ENCODE results near the gene MTG2. TPM values are rescaled to one million over a fixed set of nuclear protein-coding genes. Genes with fewer than 3 reads are reported as not detected.
A peak's percentile ranks its signal among the peaks of the same experiment; 100 is the strongest.

The MTG2 gene
- total RNA-seq, 3 donors from 2014 or later = 38.3 to 57.6 (median 49.8) TPM

- no peak overlapping the region for H3K4me3 Mint-ChIP-seq
- H3K36me3 Mint-ChIP-seq (ENCODE audit: insufficient read depth) = peaks cover 10% of the 10 kb centered on the region
- no peaks in the 10 kb centered on the region for H3K9me3 Mint-ChIP-seq
- ATAC-seq = no peak
- H3K27me3 Mint-ChIP-seq (ENCODE audit: low read depth) = no peaks in the 10 kb centered on the region
- DNase-seq = no peak
- peaks cover 3% of the 10 kb centered on the region for H3K4me1 Mint-ChIP-seq (ENCODE audit: low read depth)
Observed at GRCh38 chr20:62176866-62177265, 6.0 kb upstream of the MTG2 start.

- ATAC-seq (no peak), DNase-seq (no peak)
- Mint-ChIP-seq H3K9me3 (no peaks in the 10 kb centered on the region), H3K4me3 (no peak overlapping the region), H3K27me3 (ENCODE audit: low read depth) (no peaks in the 10 kb centered on the region), H3K4me1 (ENCODE audit: low read depth) (peaks cover 6% of the 10 kb centered on the region), H3K36me3 (ENCODE audit: insufficient read depth) (peaks cover 10% of the 10 kb centered on the region)
Observed at GRCh38 chr20:62177307-62177706, 5.5 kb upstream of the MTG2 start.

DNA sequence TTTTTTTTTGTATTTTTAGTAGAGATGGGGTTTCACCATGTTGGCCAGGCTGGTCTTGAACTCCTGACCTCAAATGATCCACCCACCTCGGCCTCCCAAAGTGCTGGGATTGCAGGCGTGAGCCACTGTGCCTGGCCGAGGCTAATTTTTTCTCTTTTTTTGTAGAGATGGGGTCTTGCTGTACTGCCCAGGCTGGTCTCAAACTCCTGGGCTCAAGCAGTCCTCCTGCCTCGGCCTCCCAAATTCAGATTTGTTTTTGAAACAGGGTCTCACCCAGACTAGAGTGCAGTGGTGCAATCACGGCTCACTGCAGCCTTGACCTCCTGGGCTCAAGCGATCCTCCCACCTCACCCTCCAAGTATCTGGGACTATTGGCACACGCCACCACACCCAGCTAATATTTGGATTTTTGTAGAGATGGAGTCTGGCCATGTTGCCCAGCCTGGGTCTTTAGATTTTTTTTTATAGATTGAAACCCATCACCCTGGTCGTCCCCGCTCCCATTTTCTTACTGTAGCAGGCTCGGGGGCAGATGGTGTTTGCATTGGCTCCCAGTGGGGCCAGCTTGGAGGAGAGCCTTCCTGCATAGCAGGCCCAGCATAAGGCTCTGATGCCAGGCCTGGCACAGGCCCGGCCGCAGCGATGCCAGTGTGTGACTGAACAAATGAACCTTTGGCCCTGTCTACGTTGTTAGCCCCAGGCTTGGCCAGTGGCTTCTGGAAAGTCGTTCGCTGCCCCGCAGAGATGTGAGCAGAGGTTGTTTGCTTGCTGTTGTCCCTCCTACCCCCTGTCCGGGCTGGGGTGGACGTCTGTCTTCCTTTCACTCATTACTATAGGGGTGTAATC, 4.3 kb upstream of the MTG2 start:
- no peaks in the 10 kb centered on the region for H3K9me3 Mint-ChIP-seq
- no peaks in the 10 kb centered on the region for H3K27me3 Mint-ChIP-seq (ENCODE audit: low read depth)
- DNase-seq (no peak), ATAC-seq (no peak)
- H3K4me3 Mint-ChIP-seq = no peak overlapping the region
- peaks cover 10% of the 10 kb centered on the region for H3K36me3 Mint-ChIP-seq (ENCODE audit: insufficient read depth)
- H3K4me1 Mint-ChIP-seq (ENCODE audit: low read depth) = peaks cover 9% of the 10 kb centered on the region

DNA sequence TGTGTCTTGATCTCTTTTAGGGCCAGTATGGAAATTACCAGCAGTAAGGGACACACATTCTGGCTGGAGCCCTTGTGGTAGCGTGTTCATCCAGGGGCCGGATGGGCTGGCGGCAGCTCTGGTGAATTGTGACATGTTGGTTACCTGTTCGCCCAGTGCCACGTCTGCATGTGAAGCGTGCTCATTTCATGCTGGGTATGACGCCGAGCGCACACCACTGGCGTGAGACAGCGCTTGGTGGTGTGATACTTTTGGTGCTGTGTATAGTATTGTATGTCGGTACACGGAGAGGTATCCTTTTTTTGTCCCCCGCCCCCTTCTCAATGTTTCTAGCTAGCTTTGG, 3.7 kb upstream of the MTG2 start:
- ATAC-seq = no peak
- Mint-ChIP-seq H3K36me3 (ENCODE audit: insufficient read depth) (peaks cover 7% of the 10 kb centered on the region), H3K4me3 (no peak overlapping the region), H3K9me3 (no peaks in the 10 kb centered on the region), H3K4me1 (ENCODE audit: low read depth) (peaks cover 13% of the 10 kb centered on the region), H3K27me3 (ENCODE audit: low read depth) (no peaks in the 10 kb centered on the region)
- DNase-seq = no peak

DNA sequence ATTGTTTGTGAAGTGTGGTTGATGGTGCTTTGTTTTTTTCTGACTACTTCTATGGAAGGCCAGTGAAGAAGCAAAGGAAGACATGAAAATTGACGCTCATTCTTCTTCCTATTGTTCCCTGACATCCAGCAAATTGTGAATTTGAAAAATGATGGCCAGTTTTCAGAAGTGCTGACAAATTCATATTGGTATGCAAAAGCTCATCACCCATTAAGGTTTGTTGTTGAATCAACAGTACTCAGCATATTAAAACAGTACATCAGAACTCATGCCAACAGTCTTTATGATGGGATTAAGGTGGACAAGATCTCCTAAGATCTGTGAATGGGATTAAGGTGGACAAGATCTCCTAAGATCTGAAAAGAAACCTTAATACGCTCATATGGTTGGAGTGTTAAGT, 1.0 kb upstream of the MTG2 start:
- Mint-ChIP-seq H3K27me3 (ENCODE audit: low read depth) (no peaks in the 10 kb centered on the region), H3K36me3 (ENCODE audit: insufficient read depth) (peaks cover 2% of the 10 kb centered on the region), H3K4me3 (peak overlapping the region; percentile 92)

GRCh38 chr20:62183426-62184142, 756 bp downstream of the MTG2 start:
- peak overlapping the region; percentile 92 for H3K4me3 Mint-ChIP-seq
- peaks cover 34% of the 10 kb centered on the region for H3K4me1 Mint-ChIP-seq (ENCODE audit: low read depth)
- no peak for DNase-seq
- H3K27me3 Mint-ChIP-seq (ENCODE audit: low read depth) = no peaks in the 10 kb centered on the region
- peaks cover 2% of the 10 kb centered on the region for H3K36me3 Mint-ChIP-seq (ENCODE audit: insufficient read depth)
- ATAC-seq = no peak
- H3K9me3 Mint-ChIP-seq = no peaks in the 10 kb centered on the region

More for the DNA sequence above, 1.0 kb upstream of the MTG2 start:
- ATAC-seq (no peak), DNase-seq (no peak)
- Mint-ChIP-seq H3K4me1 (ENCODE audit: low read depth) (peaks cover 26% of the 10 kb centered on the region), H3K9me3 (no peaks in the 10 kb centered on the region)

DNA sequence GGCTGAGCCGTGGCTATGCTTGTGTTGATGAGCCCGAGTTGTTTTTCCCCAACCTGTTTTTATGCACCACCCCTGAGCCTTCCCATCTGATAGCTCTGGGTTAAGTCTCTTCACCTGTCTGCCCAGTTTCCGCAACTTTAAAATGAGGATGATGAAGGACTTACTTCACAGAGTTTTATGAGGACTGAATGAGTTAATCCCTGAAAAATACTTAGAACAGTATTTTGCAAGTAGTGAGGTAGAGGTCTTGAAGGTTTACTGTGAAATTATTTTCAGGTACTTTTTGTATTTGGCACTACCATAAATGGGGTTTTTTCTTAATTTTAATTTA, 3.2 kb downstream of the MTG2 start:
- peaks cover 34% of the 10 kb centered on the region for H3K4me1 Mint-ChIP-seq (ENCODE audit: low read depth)
- H3K4me3 Mint-ChIP-seq = no peak overlapping the region
- DNase-seq (no peak), ATAC-seq (no peak)
- H3K36me3 Mint-ChIP-seq (ENCODE audit: insufficient read depth) = peaks cover 6% of the 10 kb centered on the region
- H3K9me3 Mint-ChIP-seq = no peaks in the 10 kb centered on the region
- H3K27me3 Mint-ChIP-seq (ENCODE audit: low read depth) = no peaks in the 10 kb centered on the region

GRCh38 chr20:62186887-62187866, 4.3 kb downstream of the MTG2 start:
- DNase-seq (no peak), ATAC-seq (no peak)
- no peak overlapping the region for H3K4me3 Mint-ChIP-seq
- H3K4me1 Mint-ChIP-seq (ENCODE audit: low read depth) = peaks cover 29% of the 10 kb centered on the region
- H3K36me3 Mint-ChIP-seq (ENCODE audit: insufficient read depth) = peaks cover 6% of the 10 kb centered on the region
- no peaks in the 10 kb centered on the region for H3K9me3 Mint-ChIP-seq
- H3K27me3 Mint-ChIP-seq (ENCODE audit: low read depth) = no peaks in the 10 kb centered on the region

GRCh38 chr20:62190639-62191411, 8.0 kb downstream of the MTG2 start:
- Mint-ChIP-seq H3K4me3 (no peak overlapping the region), H3K9me3 (no peaks in the 10 kb centered on the region), H3K4me1 (ENCODE audit: low read depth) (peaks cover 13% of the 10 kb centered on the region), H3K27me3 (ENCODE audit: low read depth) (no peaks in the 10 kb centered on the region), H3K36me3 (ENCODE audit: insufficient read depth) (peaks cover 13% of the 10 kb centered on the region)
- ATAC-seq (no peak), DNase-seq (no peak)

- Mint-ChIP-seq H3K36me3 (ENCODE audit: insufficient read depth) (peaks cover 15% of the 10 kb centered on the region), H3K9me3 (no peaks in the 10 kb centered on the region), H3K4me1 (ENCODE audit: low read depth) (peaks cover 7% of the 10 kb centered on the region), H3K27me3 (ENCODE audit: low read depth) (no peaks in the 10 kb centered on the region), H3K4me3 (no peak overlapping the region)
- ATAC-seq = no peak
- no peak for DNase-seq
Observed at GRCh38 chr20:62191781-62192559, 9.1 kb downstream of the MTG2 start.

GRCh38 chr20:62192635-62193034, 9.8 kb downstream of the MTG2 start:
- DNase-seq (no peak), ATAC-seq (no peak)
- Mint-ChIP-seq H3K4me1 (ENCODE audit: low read depth) (peaks cover 1% of the 10 kb centered on the region), H3K36me3 (ENCODE audit: insufficient read depth) (peaks cover 15% of the 10 kb centered on the region), H3K4me3 (no peak overlapping the region), H3K9me3 (no peaks in the 10 kb centered on the region), H3K27me3 (ENCODE audit: low read depth) (no peaks in the 10 kb centered on the region)

GRCh38 chr20:62193079-62194025, 10.5 kb downstream of the MTG2 start:
- Mint-ChIP-seq H3K4me1 (ENCODE audit: low read depth) (no peaks in the 10 kb centered on the region), H3K27me3 (ENCODE audit: low read depth) (no peaks in the 10 kb centered on the region), H3K4me3 (no peak overlapping the region), H3K36me3 (ENCODE audit: insufficient read depth) (peaks cover 16% of the 10 kb centered on the region), H3K9me3 (no peaks in the 10 kb centered on the region)
- DNase-seq (no peak), ATAC-seq (no peak)
